Ramos (cell line): ENCODE results near the gene CCDC182.

Experiments
- in situ Hi-C: fragments of 300-500 bp; cut with MboI; formaldehyde crosslinking; loops from one replicate; pipeline ENCODE4 v1.14.3; 2022; ENCODE audit warnings: low sequenced_read_pairs; ENCODE audit not compliant: unreplicated experiment

The CCDC182 gene

DNA sequence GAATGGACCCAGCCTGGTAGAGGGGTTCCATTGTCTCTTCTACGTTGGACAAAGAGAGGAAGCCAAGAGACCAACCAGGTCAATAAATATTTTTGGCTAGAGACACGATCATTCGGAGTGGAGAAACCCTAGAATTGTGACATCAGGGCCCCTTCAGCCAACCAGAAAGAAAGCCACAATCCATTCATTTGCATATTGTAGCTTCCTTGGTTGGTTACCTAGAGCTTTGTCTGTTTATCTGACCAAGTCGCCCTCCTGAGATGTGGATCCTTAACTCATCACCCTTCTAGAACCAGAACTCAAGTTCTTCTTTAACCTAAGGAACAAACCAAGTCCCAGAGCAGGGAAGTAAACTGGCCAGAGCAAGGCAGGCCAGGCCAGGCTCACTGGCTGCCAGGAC, at the start of gene CCDC182:
TSS of gene CCDC182 (minus strand) at position 58 of the 400 bp plus-strand sequence. CDS start at position 31, 27 bp downstream.
- in situ Hi-C loops = loop anchor here (5.0 to 10.0 kb wide), 3 partner anchors 140 to 618 kb away; no protein-coding TSS in a partner anchor

DNA sequence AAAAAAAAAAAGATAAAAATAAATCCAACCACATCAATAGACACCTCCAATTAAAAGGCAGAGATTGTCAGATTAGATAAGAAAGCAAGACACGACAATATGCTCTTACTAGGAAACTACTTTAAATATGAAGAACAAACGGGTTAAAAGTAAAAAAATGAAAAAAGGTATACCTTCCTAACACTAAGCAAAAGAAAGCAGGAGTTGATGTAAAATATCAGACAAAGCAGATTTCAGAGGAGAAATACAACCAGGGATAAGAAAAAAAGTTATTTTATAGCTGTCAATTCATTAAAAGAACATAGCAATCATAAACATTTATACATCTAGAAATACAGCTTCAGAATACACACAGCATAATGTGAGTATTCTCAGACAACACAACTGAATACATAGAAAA, 49.7 kb upstream of the CCDC182 start:
- in situ Hi-C loops = no loop called here

DNA sequence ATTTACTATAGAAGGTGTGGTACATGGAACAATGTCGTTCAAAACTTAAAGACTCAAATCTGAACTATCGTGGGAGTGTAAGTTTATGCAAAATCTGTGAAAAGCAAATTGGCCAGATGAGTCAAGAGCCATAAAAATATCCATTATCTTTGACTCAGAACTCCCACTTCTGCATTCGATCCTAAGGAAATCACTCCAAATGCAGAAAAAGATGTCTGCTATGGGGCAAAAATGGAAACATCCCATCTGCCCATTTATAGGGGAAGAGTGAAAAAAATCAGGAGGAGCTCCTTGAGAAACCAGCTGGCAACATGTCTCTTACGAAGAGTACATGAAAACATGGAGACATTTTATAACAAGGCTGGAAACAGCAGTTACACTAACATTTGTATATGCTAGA, 43.6 kb upstream of the CCDC182 start:
- in situ Hi-C loops = no loop called here

DNA sequence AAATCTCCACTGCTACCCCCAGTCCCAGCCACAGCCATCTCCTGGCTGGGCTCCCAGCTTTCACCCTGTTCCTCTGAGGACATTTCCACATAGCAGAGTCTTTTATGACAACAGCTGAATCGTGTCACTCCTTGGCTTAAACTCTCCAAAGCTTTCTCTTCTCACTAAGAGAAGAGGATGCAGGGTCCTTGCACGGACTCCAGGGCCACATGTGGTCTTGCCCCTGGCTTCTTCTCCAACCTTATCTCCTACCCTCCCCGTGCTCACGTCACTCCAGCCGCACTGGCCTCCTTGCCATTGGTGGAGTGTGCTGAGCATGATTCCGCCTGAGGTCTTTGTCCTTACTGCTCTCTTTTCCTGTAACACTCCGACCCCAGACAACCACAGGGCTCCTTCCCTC, 39.9 kb upstream of the CCDC182 start:
- in situ Hi-C loops = no loop called here

DNA sequence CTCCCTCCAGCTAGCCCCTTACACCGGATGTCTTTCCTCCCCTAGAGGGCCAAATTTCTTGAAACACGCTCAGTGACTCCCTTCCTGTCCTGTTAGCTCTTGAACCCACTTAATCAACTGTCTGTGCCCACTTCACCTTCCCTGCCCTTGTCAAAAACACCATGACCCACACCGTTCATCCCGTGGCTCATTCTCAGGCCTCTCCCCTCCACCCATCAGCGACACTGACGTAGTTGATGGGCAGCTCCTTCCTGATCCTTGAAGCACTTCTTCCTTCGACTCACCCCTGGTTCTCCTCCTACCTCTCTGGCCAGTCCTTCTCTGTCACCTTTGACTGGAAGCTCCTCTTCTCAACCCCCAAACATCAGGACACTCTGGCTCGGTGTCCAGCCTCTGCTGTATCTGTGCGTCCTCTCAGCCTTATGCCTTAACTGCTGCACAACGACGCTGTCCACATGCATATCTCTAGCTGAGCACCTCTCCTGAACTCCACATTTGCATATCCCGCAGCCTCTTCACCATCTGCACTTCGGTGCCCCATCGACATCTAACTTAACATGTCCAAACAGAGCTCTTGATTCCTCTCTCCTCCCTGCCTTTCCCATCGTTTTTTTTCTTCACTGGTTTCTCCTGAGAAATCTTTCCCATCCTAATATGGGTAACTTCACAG, 39.3 kb upstream of the CCDC182 start:
- in situ Hi-C loops = no loop called here

DNA sequence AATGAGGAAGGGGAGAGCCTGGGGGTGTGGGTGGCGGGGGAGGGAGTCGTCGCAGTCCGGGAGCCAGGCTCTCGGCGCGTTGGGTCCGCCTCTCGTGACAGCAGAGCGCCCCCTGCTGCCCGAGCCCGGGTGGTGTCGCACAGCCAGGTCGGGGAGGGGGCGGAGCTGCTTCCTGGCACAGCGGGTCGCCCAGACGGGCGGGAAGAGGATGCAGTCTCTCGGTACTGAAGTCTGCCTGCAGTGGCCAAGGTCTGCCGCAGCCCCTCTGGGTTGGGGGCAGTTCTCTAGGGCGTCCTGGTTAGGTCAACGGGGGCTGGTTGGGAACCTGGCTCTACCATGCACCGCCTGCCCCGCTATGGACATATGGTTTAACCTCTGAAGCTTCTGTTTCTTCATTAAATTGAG, 38.2 kb upstream of the CCDC182 start:
- in situ Hi-C loops = no loop called here

DNA sequence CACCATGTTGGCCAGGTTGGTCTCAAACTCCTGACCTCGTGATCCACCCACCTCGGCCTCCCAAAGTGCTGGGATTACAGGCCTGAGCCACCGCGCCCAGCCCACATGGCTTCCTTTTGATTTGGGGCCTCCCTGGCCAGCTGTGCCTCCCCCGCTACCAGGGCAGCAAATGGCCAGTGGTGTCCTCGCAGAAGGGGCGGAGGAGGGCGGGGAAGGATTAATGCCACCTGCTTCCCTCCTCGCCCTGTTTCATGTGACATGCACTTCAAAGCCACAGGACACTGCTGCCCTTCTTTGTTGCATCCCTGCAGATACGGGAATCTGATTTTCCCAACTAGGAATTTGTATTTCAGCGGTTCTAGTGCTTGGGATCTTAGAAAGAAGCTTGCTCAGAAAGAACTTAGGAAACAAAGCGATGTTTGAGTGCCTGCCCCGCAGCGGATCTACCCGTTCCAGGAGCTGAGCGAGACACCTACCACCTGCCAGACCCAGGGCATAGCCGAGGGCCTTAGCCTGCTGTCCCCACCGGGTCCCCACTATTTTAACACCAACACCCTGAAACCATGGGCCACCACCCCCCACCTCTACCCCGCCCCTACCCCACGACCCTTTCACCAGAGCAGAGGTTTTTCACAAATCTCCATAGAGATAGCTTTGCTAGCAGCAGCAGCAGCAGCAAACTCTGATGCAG, 37.7 kb upstream of the CCDC182 start:
- in situ Hi-C loops = no loop called here

DNA sequence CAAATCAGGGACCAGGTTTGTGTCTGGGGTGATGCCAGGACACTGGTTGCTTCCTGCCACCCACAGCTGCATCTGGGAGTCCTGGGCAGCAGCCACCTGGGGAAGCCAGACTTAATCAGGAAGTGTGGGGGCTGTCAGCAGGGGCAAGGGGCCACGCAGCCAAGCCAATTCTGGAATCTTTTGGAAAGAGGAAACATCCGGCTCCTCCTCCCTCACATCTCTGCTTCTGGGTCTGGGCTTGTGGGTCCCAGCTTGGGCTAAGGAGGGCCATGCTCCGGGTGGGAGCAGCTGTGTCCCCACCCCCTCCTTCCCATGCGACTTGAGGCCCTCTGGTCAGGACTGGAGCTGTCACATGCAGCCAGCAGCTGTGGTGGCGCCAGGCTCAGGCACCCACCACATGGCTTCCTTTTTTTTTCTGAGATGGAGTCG, 37.0 kb upstream of the CCDC182 start:
- in situ Hi-C loops = no loop called here

DNA sequence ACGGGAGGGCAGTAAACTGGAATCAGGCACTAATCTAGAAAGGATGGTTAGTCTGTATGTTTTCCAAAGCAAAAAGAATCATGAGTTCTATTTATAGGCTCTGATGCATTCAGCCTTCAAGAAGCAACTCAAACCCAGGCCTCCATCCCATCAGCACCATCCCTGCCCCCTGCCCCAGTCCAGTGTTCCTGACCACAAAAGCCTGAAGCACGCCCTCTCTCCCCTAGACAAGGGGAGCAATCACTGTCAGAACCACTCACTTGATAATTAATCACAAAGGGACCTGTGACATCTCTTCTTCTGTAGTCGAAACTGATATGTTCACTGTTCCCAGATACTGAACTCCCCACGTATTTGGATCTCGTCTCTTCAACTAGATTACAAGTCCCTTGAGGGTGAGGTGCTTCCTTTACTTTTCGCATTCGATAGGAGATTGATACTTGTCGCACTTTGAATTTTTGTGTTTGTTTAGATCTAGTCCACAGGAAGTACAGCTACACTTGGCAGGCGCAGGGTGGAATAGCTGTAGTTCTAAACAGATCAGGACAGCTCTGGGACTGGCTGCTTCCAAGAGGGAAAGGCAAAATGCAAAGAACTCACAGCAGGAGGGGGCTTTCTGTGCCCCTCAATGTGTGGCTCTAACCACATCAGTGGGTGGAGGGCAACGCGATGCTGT, 36.4 kb upstream of the CCDC182 start:
- in situ Hi-C loops = no loop called here

DNA sequence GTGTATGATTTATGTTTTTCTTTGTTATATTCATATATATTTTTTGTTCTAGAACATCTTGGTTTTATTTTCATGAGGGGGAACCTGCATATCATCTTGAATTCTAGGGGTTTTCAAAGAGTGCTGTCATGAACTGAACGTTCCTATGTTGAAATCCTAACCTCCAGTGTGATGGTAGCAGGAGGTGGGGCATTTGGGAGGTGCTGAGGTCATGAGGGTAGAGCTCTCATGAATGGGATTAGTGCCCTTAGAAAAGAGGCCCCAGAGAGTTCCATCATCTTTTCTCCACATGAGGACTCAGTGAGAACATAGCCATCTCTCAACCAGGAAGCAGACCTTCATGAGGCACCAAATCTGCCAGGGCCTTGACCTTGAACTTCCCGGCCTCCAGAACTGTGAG, 34.6 kb upstream of the CCDC182 start:
- in situ Hi-C loops = no loop called here

DNA sequence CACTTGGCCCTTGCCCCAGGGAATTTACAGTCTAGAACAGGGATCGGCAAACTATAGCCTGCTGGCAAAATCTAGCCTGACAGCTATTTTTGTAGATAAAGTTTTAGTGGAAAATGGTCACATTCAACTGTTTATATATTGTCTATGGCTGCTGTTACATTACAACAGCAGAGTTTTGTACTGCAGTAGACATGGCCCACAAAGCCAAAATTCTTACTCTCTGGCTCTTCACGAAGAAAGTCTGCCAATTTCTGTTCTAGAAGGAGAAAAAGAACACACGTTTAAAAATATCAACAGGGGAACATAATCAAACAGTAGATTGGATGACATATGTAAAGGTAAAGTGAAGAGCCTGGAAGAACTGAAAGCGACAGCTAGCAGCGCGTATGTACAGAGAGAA, 33.2 kb upstream of the CCDC182 start:
- in situ Hi-C loops = no loop called here

DNA sequence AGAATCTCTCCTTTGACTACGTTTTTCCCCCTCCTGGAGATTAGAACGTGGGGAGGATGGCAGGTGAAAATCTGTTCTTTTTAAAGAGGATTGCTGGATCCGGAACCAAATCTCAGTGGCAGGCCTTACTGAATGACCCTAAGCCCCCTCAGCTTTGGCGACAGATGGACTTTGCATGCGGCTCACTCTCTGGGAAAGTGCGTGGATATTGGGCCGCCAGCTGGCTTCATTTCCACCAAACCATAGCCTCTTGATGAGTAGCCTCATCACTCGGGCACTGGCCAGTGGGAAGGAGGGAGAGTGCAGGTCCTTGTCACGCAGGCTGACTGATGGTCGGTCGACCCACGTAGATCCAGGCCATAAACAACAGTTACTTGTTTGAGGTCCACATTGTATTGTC, 31.3 kb upstream of the CCDC182 start:
- in situ Hi-C loops = no loop called here

DNA sequence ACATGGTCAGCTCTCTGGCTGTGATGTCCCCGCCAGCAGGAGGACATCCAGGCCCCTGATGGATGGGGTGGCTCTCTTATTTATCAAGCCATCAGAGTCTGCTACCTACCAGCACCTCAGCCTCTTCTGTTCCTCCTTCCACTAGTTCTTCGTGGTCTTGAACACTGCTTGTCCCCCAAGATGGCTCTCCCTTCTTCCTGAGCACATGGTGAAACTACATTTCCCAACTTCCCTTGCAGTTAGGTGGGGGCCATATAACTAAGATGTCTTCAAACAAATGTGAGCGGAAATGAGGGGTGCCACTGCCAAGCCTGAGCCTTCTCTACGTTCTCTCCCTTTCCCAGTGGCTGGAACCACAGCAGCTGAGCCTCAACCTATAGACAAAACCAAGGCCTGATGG, 29.8 kb upstream of the CCDC182 start:
- in situ Hi-C loops = no loop called here

DNA sequence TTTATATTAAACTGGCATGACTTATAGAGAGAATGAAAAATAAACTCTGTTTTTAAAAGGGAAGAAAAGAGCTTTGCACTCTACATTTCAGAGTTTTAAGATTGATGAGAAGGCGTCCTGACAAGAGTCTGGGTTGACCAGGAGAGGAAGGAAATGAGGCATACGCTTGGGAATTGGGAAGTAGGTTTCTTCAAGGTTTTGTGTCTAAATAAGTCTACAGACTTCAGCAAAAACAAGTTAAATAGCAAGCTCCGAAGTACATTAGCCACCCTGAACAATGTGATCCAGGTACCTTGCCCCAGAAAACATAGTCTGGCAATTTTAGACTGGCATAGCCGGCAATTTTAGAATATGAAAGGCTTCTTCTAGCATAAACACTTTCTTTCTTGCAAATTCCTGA, 28.5 kb upstream of the CCDC182 start:
- in situ Hi-C loops = no loop called here

DNA sequence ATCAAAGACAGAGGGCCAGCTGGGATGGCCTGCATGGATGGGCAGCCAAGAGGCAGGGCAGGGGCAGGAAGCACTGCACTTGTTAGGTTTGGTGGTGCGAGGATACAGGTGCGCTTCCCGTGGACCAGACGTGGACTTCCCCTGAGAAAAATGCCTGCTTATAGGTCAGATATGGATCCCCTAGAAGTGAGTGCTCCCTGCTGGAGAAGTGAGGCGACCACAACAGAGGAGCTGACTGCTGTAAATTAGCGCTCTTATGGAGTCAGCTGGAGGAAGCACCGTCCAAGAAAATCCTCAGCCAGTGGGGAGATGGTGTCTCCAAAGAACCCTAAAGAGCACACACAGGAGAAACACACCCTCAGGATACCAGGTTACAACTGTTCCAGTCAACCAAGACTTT, 27.7 kb upstream of the CCDC182 start:
- in situ Hi-C loops = no loop called here

DNA sequence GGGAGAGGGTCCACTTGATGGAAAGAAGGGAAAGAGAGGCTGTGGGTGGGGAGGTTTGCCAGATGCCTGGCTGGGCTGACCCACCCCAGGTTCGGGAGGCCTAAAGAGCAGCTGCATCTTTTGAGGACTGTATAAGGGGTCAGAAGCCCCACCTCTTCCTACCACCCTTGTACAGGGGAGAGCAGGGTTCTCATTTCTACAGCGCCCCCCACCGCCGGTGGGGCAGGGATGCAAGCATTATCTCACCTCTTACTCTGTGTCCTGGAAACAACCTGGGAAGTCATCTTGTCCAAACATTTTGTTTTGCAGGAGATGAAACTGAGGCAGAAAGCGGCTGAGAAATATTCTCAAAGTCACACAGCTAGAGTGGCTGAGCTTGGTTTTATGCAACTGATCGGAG, 22.5 kb upstream of the CCDC182 start:
- in situ Hi-C loops = no loop called here

DNA sequence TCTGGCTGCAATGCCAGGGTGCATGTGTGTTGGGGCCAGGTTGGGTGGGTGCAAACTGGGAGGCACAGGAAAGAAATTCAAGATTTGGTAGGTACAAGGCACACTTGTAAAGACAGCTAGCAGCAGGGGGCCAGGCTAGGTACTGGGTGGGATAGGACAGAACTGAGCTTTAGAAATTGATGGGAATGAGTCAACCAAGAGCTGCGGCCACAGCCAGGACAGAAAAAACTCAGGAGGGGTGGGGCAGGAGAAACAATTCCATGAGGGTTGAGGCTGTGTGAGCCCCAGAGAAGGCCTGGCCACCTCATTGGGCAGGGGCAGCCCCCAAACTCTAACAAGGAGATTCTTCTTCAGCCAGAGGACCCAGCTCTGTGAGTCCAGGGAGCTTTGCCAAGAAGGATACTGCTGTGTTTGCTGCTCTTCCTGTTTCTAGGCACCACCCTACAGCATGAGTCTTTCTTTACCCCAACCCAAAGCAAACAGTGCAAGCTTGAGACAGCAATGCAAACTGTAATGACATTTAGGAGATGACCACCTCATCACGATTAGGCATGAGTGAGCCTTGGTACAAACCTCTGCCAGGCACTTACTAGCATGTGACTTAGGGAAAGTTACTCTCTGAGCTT, 21.3 kb upstream of the CCDC182 start:
- in situ Hi-C loops = no loop called here

DNA sequence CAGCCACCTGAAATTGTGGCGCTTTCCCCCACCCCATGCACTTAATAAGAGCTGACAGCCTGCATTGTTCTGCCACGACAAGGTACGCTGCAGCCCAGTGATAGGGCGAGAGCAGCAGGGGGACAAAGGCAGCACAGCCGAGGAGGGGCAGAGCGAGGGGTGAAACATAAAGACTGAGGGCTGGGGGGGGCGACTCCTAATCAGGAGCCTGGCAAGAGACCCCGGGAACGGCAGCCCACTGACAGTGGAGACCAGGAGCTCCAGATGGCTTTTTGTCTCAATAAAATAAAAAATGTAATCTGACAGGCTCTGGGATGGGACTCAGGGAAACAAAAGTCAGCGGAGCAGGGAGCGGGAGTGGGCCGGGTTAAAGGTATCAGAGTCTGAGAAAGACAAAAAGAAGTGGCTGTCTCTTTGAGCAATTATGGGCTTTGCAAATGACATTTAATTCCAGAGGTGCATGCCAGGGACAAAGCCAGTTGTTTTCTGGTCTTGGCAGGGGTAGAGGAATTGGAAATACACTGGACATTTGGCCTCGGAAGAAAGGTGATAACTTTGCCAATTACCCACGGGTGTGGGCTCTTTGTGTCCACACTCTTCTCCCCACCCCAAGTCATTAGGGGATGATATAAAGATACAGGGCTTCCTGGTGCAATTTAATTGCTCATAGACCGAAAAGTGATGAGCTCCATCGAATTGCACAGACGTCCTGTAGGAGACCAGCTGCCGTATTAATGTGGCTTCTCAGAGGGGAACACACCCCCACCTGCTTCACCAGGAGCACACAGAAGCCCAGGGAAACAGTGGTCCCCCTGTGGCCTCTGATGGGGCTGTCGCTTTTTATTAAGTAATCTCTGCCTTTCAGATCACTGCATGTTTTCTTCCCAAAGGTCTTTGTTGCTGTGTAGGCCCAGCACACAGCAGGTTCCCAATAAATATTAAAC, 17.6 kb upstream of the CCDC182 start:
- in situ Hi-C loops = no loop called here

DNA sequence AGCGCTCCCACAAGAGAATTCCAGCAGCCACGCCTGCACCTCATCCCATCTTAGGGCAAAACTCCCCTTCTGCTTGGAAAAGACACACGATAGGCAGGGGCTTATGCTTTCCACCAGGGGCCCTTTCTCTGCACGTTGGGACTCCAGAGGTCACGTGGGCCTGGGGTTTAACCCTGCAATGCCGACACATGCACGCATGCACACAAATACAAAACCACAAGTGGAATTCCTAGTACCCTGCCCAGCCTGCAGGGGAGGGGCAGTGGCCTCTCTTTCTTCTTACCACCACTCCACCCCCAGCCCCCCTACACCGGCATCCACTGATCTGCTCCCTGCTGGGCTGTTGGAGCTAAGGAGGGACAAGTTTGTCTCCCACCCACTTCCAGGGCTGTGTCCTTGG, 16.8 kb upstream of the CCDC182 start:
- in situ Hi-C loops = no loop called here

DNA sequence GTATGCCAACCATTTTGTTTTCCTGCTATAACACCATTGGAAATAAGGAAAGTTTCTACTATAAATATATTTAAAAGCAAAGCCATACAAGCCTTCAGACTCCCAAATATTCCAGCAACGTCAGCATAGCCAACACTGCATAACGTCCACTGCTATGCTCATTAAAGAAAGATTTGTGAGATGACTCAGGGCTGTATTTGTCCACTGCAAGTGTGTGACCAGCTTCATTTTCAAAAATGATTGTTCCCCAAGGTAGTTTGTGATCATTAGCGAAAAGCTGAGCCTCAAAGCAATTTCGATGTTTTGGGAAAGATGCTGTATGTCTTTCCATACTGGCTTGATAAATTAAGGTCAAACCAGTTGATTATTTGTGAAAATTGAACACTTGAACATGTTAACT, 14.9 kb upstream of the CCDC182 start:
- in situ Hi-C loops = no loop called here
